Testis (tissue), 2 donors: Measurements from ENCODE around the gene GRIK4.

Experiments
- POLR2A ChIP-seq: fragments of 450-650 bp; IDR thresholded peaks from one replicate; pipeline ENCODE4 v1.6.1; 2017; ENCODE audit warnings: antibody characterized with exemption, mild to moderate bottlenecking, moderate library complexity
- TF ChIP-seq, protein P1 (sequence below), 3 experiments: fragments of 450-650 bp in 2 of 3; fragments of 200-600 bp in 1 of 3; sonication (generic) in 1 of 3; IDR thresholded peaks; one replicate each; pipeline ENCODE4 v1.5.1; 2016 to 2019; ENCODE audit warnings: antibody characterized with exemption in 3 of 3, mild to moderate bottlenecking in 2 of 3, moderate library complexity in 1 of 3

DNA sequence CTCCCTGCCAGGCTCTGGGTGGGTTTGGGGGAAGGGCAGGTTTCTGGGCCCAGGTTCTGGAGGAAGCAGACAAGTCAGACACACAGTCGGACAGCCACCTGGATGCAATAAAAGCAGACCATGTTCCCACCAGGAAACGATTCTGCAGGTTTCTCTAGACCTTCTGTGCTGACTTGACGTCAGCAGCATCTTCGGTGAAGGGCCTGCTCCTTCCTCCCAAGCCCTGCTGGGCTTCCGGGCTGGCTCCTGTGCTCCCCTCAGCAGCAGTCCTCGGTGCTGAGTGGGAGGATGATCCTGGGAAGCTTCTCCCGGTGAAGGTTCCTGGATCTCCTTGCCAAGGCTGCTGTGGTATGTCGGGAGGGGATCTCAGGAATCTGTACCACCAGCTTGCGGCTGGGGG lies 240.0 kb downstream of the GRIK4 start:
- TF ChIP-seq, protein P1, sequence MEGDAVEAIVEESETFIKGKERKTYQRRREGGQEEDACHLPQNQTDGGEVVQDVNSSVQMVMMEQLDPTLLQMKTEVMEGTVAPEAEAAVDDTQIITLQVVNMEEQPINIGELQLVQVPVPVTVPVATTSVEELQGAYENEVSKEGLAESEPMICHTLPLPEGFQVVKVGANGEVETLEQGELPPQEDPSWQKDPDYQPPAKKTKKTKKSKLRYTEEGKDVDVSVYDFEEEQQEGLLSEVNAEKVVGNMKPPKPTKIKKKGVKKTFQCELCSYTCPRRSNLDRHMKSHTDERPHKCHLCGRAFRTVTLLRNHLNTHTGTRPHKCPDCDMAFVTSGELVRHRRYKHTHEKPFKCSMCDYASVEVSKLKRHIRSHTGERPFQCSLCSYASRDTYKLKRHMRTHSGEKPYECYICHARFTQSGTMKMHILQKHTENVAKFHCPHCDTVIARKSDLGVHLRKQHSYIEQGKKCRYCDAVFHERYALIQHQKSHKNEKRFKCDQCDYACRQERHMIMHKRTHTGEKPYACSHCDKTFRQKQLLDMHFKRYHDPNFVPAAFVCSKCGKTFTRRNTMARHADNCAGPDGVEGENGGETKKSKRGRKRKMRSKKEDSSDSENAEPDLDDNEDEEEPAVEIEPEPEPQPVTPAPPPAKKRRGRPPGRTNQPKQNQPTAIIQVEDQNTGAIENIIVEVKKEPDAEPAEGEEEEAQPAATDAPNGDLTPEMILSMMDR (IDR thresholded peaks at IDR 0.05) = no peak
- TF ChIP-seq POLR2A = no peak
